Lower lobe of right lung (tissue), 2 donors: ENCODE measurements around the gene AMER3. TPM values are rescaled to one million over a fixed set of nuclear protein-coding genes. Genes with fewer than 3 reads are reported as not detected.
A peak's percentile ranks its signal among the peaks of the same experiment; 100 is the strongest.

Experiments
- ATAC-seq, 2 donors: fragments of 200-7000 bp; cut with Tn5 transposase; one replicate each; pipeline ENCODE4 v1.9.1; 2020 to 2022; ENCODE audit warnings: mild to moderate bottlenecking in 2 of 2, moderate library complexity in 2 of 2
- DNase-seq: peaks from one replicate; pipeline ENCODE4 v3.0.0-alpha.2; 2020
- H3K27ac ChIP-seq: fragments of 200-600 bp; one replicate; pipeline ENCODE4 v1.8.0; 2022
- H3K27me3 ChIP-seq: fragments of 200-600 bp; one replicate; pipeline ENCODE4 v1.8.0; 2022; ENCODE audit warnings: low read depth
- H3K36me3 ChIP-seq: fragments of 200-600 bp; one replicate; pipeline ENCODE4 v1.8.0; 2022; ENCODE audit warnings: mild to moderate bottlenecking
- H3K4me1 ChIP-seq: fragments of 200-600 bp; one replicate; pipeline ENCODE4 v1.8.0; 2022
- H3K4me3 ChIP-seq: fragments of 200-600 bp; one replicate; pipeline ENCODE4 v1.8.0; 2022; ENCODE audit warnings: mild to moderate bottlenecking
- H3K9me3 ChIP-seq: fragments of 200-600 bp; one replicate; pipeline ENCODE4 v1.8.0; 2022
- intact Hi-C: fragments of 100-400 bp; cut with DNase I; formaldehyde crosslinking; loops from one replicate; pipeline ENCODE4 v1.11.0; 2022
- total RNA-seq: library from RNA; stranded (reverse); fragmentation: NEBNext Ultra II Directional; extraction: Animal tissue kit (Norgen Biotek cat#: 25700); gene quantifications from one replicate; pipeline ENCODE4 v1.2.1, GENCODE V29; 2021
- TF ChIP-seq, protein P1 (sequence below): fragments of 200-600 bp; IDR thresholded peaks from one replicate; pipeline ENCODE4 v1.8.0; 2022; ENCODE audit warnings: antibody characterized with exemption, mild to moderate bottlenecking
- donor health status: DM: no; HTN: yes; CAD: no; lungs with severe emphysema.

The AMER3 gene
- total RNA-seq, 1 donor from 2014 or later: not detected

DNA sequence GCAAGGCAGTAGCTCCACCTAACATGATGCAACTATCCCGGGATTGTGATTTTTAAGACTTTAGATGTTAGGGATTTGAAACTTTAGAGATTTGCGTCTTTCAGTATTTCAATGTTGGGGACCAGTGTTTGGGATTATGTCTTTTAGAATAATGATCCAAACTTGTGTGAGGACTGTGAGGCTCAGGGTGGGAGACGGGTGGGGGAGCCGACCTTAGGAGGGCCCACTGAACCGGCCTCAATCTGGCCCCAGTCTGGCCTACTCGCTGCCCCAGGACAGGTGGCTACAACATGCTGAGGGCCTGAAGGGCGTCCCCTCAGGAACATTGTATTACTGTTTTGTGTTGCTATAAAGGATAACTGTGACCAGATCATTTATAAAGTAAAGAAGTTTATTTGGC lies 10.7 kb downstream of the AMER3 start:
- Histone ChIP-seq H3K27me3 (no peaks in the 10 kb centered on the region), H3K4me3 (no peak overlapping the region), H3K36me3 (no peaks in the 10 kb centered on the region), H3K27ac (no peak overlapping the region), H3K4me1 (no peaks in the 10 kb centered on the region), H3K9me3 (no peaks in the 10 kb centered on the region)
- TF ChIP-seq, protein P1, sequence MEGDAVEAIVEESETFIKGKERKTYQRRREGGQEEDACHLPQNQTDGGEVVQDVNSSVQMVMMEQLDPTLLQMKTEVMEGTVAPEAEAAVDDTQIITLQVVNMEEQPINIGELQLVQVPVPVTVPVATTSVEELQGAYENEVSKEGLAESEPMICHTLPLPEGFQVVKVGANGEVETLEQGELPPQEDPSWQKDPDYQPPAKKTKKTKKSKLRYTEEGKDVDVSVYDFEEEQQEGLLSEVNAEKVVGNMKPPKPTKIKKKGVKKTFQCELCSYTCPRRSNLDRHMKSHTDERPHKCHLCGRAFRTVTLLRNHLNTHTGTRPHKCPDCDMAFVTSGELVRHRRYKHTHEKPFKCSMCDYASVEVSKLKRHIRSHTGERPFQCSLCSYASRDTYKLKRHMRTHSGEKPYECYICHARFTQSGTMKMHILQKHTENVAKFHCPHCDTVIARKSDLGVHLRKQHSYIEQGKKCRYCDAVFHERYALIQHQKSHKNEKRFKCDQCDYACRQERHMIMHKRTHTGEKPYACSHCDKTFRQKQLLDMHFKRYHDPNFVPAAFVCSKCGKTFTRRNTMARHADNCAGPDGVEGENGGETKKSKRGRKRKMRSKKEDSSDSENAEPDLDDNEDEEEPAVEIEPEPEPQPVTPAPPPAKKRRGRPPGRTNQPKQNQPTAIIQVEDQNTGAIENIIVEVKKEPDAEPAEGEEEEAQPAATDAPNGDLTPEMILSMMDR: no peak
- intact Hi-C loops: no loop called here
- ATAC-seq (no peak), DNase-seq (no peak)

GRCh38 chr2:130766711-130767407 lies 11.5 kb downstream of the AMER3 start:
- no peaks in the 10 kb centered on the region for H3K9me3 ChIP-seq
- TF ChIP-seq, protein P1: no peak
- H3K4me1 ChIP-seq: no peaks in the 10 kb centered on the region
- intact Hi-C loops: no loop called here
- no peaks in the 10 kb centered on the region for H3K27me3 ChIP-seq
- H3K36me3 ChIP-seq: no peaks in the 10 kb centered on the region
- H3K4me3 ChIP-seq: no peak overlapping the region
- ATAC-seq (no peak), DNase-seq (no peak)
- H3K27ac ChIP-seq: no peak overlapping the region

DNA sequence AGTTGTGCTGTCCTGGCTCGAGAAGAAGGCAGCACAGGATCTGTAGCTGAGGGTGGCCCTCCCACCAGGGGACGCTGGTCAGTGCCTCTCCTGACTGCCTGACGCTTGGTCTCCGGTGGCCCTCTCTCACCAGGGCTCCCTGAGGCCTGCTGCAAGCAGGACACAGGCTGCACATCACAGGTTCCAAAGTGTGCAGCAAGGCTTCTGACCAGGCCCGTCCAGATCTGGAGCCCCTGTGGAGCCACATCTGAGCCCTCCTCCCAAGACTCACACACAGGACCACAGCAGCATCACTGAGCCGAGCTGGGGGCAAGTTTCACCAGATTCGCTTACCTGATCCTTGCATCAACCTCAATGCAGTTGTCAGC lies 12.1 kb downstream of the AMER3 start:
- H3K36me3 ChIP-seq: no peaks in the 10 kb centered on the region
- no peaks in the 10 kb centered on the region for H3K27me3 ChIP-seq
- TF ChIP-seq, protein P1: no peak
- no peak for DNase-seq
- ATAC-seq: no peak
- no peak overlapping the region for H3K27ac ChIP-seq
- intact Hi-C loops: no loop called here
- H3K4me3 ChIP-seq: no peak overlapping the region
- no peaks in the 10 kb centered on the region for H3K9me3 ChIP-seq
- no peaks in the 10 kb centered on the region for H3K4me1 ChIP-seq

DNA sequence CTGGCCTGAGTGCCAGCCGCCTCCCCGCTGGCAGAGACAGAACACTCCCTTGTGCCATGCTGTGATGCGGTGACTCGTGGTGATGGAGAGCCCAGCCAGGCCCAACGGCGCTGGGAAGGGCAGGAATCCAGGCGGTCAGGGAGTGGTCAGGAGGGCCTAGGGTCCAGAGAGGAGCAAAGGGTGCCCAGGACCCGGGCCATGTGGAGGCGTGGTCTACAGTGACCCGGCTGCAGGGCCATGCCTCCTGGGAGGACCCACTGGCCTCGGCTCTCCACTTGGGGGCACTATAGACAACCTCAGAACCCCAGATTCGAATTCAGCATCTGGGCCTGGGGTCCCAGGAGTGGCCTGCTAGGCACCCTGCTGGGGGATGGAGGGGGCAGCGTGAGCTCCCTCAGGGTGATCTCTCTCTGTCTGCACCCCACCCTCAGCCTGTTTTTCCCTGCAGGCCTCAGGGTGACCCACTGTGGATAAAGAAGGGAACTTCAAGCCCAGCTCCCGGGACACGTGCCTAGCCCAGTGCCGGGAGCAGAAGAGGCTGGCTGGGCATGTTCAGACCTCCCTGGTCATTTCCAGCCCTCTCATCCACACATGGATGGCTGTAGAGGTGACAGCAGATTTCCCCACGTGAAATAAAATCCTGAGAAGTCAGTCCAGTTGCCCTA lies 13.0 kb downstream of the AMER3 start:
- DNase-seq: no peak
- peak in 1 of 2 donors; percentile 25 for ATAC-seq
- Histone ChIP-seq H3K4me3 (no peak overlapping the region), H3K27me3 (no peaks in the 10 kb centered on the region), H3K9me3 (no peaks in the 10 kb centered on the region), H3K27ac (no peak overlapping the region), H3K36me3 (no peaks in the 10 kb centered on the region), H3K4me1 (no peaks in the 10 kb centered on the region)
- intact Hi-C loops: no loop called here
- TF ChIP-seq, protein P1: no peak

GRCh38 chr2:130769343-130769907 lies 14.1 kb downstream of the AMER3 start:
- TF ChIP-seq, protein P1: no peak
- H3K4me1 ChIP-seq: no peaks in the 10 kb centered on the region
- intact Hi-C loops: no loop called here
- no peaks in the 10 kb centered on the region for H3K36me3 ChIP-seq
- no peaks in the 10 kb centered on the region for H3K9me3 ChIP-seq
- no peak for ATAC-seq
- H3K27ac ChIP-seq: no peak overlapping the region
- no peak for DNase-seq
- H3K27me3 ChIP-seq: no peaks in the 10 kb centered on the region
- no peak overlapping the region for H3K4me3 ChIP-seq
